HL-60 (cell line): ENCODE measurements around the gene CREB5.

Experiments used
- CTCF ChIP-seq: IDR thresholded peaks from one replicate; pipeline ENCODE4 v1.5.1; 2011; ENCODE audit warnings: low read length, control low read depth, inconsistent platforms; ENCODE audit not compliant: insufficient read depth
- GABPA ChIP-seq: IDR thresholded peaks from 2 replicates; pipeline ENCODE4 v1.6.1; 2012; ENCODE audit warnings: low read depth
- POLR2AphosphoS5 ChIP-seq: IDR thresholded peaks from 2 replicates; pipeline ENCODE4 v1.6.1; 2012; ENCODE audit warnings: low read depth
- REST ChIP-seq: IDR thresholded peaks from 2 replicates; pipeline ENCODE4 v1.6.1; 2012; ENCODE audit warnings: low read depth; ENCODE audit not compliant: insufficient replicate concordance
- SPI1 ChIP-seq: IDR thresholded peaks from 2 replicates; pipeline ENCODE4 v1.6.1; 2012; ENCODE audit warnings: low read depth, mild to moderate bottlenecking, borderline replicate concordance

GRCh38 chr7:28413011-28413410, 693 bp downstream of the CREB5 start:
- TF ChIP-seq CTCF, result no peak
- TF ChIP-seq POLR2AphosphoS5, result no peak
- TF ChIP-seq REST, result no peak
- no peak for TF ChIP-seq SPI1
- no peak for TF ChIP-seq GABPA
